T-cell (primary cell): ENCODE data around the gene VEGFA. TPM values are rescaled to one million over a fixed set of nuclear protein-coding genes. Genes with fewer than 3 reads are reported as not detected.

ENCODE experiments used
- ATAC-seq, 4 experiments: fragments of 200-7000 bp in 3 of 4; fragments of 150-1000 bp in 1 of 4; cut with Tn5 transposase; replicated peaks in 1 of 4; 1 replicate in 3 of 4; 2 replicates in 1 of 4; pipeline ENCODE4 v1.10.0; 2021; ENCODE audit warnings: moderate library complexity in 3 of 4, mild to moderate bottlenecking in 2 of 4, moderate number of reproducible peaks in 1 of 4
- CTCF ChIA-PET, 2 donors: fragments of 300-600 bp; sonication (Branson Sonifier 250); formaldehyde crosslinking; loops; one replicate each; lab custom pipeline; 2022; ENCODE audit warnings: antibody characterized with exemption in 2 of 2; lab: Charles Lee
- POLR2A ChIA-PET, 2 donors: fragments of 300-600 bp; sonication (Branson Sonifier 250); formaldehyde crosslinking; loops; one replicate each; lab custom pipeline; 2022; ENCODE audit warnings: antibody characterized with exemption in 2 of 2; lab: Charles Lee
- DNase-seq, 35 experiments: peaks; one replicate each; pipeline versions ENCODE4 v3.0.0 to v3.0.0-alpha.2; 2013 to 2023
- H3K27ac ChIP-seq: one replicate; pipeline ENCODE4 v1.5.1; 2013; ENCODE audit warnings: low read length
- H3K27me3 ChIP-seq, 2 experiments: replicated peaks in 1 of 2; 1 replicate in 1 of 2; 2 replicates in 1 of 2; pipeline versions ENCODE4 v1.6.1 to v1.7.0; 2013; ENCODE audit warnings: low read length in 1 of 2, mixed read lengths in 1 of 2; ENCODE audit not compliant: control insufficient read depth in 2 of 2, insufficient read depth in 2 of 2; ENCODE audit errors: extremely low read depth in 1 of 2
- H3K36me3 ChIP-seq, 2 donors: 1 replicate in 1 of 2; 2 replicates in 1 of 2; pipeline versions ENCODE4 v1.6.1 to v1.7.0; 2013; ENCODE audit warnings: low read length in 1 of 2; ENCODE audit not compliant: control insufficient read depth in 2 of 2, insufficient read depth in 1 of 2; ENCODE audit errors: extremely low read depth in 1 of 2
- H3K4me1 ChIP-seq, 2 experiments: 1 replicate in 1 of 2; 2 replicates in 1 of 2; pipeline versions ENCODE4 v1.6.1 to v1.7.0; 2013; ENCODE audit warnings: low read length in 2 of 2, mixed read lengths in 1 of 2; ENCODE audit not compliant: insufficient read depth in 2 of 2, control insufficient read depth in 1 of 2; ENCODE audit errors: extremely low read depth in 1 of 2
- H3K4me3 ChIP-seq, 2 donors: 1 replicate in 1 of 2; 2 replicates in 1 of 2; pipeline versions ENCODE4 v1.5.1 to v1.7.0; 2013; ENCODE audit warnings: mild to moderate bottlenecking in 2 of 2, low read length in 1 of 2, moderate library complexity in 1 of 2; ENCODE audit not compliant: control insufficient read depth in 1 of 2; ENCODE audit errors: extremely low read depth in 1 of 2
- H3K9me3 ChIP-seq: 2 replicates; pipeline ENCODE4 v1.7.0; 2013
- H3K27ac Mint-ChIP-seq, 2 donors: one replicate each; pipeline ENCODE4 v1.8.0; 2020 to 2021; ENCODE audit warnings: mild to moderate bottlenecking in 2 of 2, mixed read lengths in 2 of 2
- H3K27me3 Mint-ChIP-seq, 2 donors: one replicate each; pipeline ENCODE4 v1.8.0; 2021 to 2022; ENCODE audit warnings: mixed read lengths in 2 of 2
- H3K36me3 Mint-ChIP-seq: one replicate; pipeline ENCODE4 v1.8.0; 2021; ENCODE audit warnings: mixed read lengths
- H3K4me1 Mint-ChIP-seq, 3 donors: one replicate each; pipeline ENCODE4 v1.8.0; 2020 to 2022; ENCODE audit warnings: mixed read lengths in 3 of 3, mild to moderate bottlenecking in 1 of 3
- H3K4me3 Mint-ChIP-seq, 3 donors: one replicate each; pipeline ENCODE4 v1.8.0; 2020 to 2022; ENCODE audit warnings: mild to moderate bottlenecking in 3 of 3, mixed read lengths in 3 of 3, moderate library complexity in 3 of 3
- H3K9me3 Mint-ChIP-seq, 3 donors: one replicate each; pipeline ENCODE4 v1.8.0; 2020 to 2022; ENCODE audit warnings: mixed read lengths in 3 of 3
- WGBS: methylation state at CpG from one replicate; pipeline ENCODE4 v1.1.5; 2013; ENCODE audit warnings: missing lambda C conversion rate; ENCODE audit not compliant: insufficient coverage; 5-methylcytosine and 5-hydroxymethylcytosine counted together
- total RNA-seq, 35 experiments: library from RNA in 6 of 35; stranded (reverse) in 6 of 35; fragments of 120-200 nt in 1 of 35; gene quantifications; one replicate each; pipeline versions ENCODE4 v1.2.1 to v1.2.4 and lab custom pipeline; 2013 to 2026

Gene VEGFA
- total RNA-seq, 5 donors from 2014 or later (not counting 1 experiment from before 2014, with no cell fraction given) = 1.1 to 8.9 (median 6.4) TPM

DNA sequence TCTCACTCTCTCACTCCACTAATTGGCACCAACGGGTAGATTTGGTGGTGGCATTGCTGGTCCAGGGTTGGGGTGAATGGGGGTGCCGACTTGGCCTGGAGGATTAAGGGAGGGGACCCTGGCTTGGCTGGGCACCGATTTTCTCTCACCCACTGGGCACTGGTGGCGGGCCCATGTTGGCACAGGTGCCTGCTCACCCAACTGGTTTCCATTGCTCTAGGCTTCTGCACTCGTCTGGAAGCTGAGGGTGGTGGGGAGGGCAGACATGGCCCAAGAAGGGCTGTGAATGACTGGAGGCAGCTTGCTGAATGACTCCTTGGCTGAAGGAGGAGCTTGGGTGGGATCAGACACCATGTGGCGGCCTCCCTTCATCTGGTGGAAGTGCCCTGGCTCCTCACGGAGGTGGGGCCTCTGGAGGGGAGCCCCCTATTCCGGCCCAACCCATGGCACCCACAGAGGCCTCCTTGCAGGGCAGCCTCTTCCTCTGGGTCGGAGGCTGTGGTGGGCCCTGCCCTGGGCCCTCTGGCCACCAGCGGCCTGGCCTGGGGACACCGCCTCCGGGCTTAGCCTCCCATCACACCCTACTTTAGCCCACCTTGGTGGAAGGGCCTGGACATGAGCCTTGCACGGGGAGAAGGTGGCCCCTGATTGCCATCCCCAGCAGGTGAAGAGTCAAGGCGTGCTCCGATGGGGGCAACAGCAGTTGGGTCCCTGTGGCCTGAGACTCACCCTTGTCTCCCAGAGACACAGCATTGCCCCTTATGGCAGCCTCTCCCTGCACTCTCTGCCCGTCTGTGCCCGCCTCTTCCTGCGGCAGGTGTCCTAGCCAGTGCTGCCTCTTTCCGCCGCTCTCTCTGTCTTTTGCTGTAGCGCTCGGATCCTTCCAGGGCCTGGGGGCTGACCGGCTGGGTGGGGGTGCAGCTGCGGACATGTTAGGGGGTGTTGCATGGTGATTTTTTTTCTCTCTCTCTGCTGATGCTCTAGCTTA, 11.2 kb downstream of the VEGFA start:
- Mint-ChIP-seq H3K9me3 (no peaks in the 10 kb centered on the region), H3K36me3 (no peaks in the 10 kb centered on the region), H3K4me3 (no peak overlapping the region), H3K27ac (no peak overlapping the region), H3K4me1 (no peaks in the 10 kb centered on the region), H3K27me3 (peaks cover 0 to 3% of the 10 kb centered on the region in 2 donors)
- Histone ChIP-seq H3K9me3 (no peaks in the 10 kb centered on the region), H3K27me3 (peaks cover 0 to 10% of the 10 kb centered on the region in 2 experiments), H3K4me1 (no peaks in the 10 kb centered on the region), H3K36me3 (peaks cover 0 to 6% of the 10 kb centered on the region in 2 donors), H3K27ac (no peak overlapping the region), H3K4me3 (no peak overlapping the region)
- ChIA-PET POLR2A (no interaction called here), CTCF (no interaction called here)
- DNase-seq (no peak), ATAC-seq (no peak)
- 89% methylated on average over 7 of the region's 24 CpGs for WGBS

DNA sequence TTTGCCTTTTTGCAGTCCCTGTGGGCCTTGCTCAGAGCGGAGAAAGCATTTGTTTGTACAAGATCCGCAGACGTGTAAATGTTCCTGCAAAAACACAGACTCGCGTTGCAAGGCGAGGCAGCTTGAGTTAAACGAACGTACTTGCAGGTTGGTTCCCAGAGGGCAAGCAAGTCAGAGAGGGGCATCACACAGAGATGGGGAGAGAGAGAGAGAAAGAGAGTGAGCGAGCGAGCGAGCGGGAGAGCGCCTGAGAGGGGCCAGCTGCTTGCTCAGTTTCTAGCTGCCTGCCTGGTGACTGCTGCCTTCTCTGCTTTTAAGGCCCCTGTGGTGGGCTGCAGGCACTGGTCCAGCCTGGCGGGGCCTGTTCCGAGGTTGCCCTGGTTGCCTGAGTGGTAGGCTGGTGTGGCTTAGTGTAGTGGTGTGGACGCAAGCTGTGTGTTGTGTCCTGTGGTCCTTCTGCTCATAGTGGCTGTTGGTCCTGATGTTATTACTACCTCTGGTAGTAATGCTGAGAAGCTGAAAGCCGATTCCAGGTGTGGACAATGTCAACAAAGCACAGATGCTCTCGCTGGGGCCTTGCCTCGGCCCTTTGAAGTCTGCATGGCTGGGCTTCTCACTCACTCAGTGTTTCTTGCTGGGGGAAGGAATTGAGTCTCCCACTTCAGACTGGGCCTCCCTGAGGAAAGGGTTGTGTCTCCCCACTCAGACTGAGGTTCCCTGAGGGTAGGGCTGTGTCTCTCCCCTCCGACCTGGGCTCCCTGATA, 12.1 kb downstream of the VEGFA start:
- ATAC-seq = no peak
- CTCF ChIA-PET = no interaction called here
- Mint-ChIP-seq H3K27me3 (peaks cover 0 to under 1% of the 10 kb centered on the region in 2 donors), H3K4me3 (no peak overlapping the region), H3K4me1 (no peaks in the 10 kb centered on the region), H3K36me3 (no peaks in the 10 kb centered on the region), H3K9me3 (no peaks in the 10 kb centered on the region), H3K27ac (no peak overlapping the region)
- H3K27me3 ChIP-seq = peaks cover 0 to 10% of the 10 kb centered on the region in 2 experiments
- POLR2A ChIA-PET = no interaction called here
- no peak overlapping the region for H3K27ac ChIP-seq
- peaks cover 0 to 6% of the 10 kb centered on the region in 2 donors for H3K36me3 ChIP-seq
- no peak overlapping the region for H3K4me3 ChIP-seq
- DNase-seq = no peak
- WGBS = 93% methylated on average over 18 of the region's 20 CpGs
- H3K9me3 ChIP-seq = no peaks in the 10 kb centered on the region
- H3K4me1 ChIP-seq = no peaks in the 10 kb centered on the region

DNA sequence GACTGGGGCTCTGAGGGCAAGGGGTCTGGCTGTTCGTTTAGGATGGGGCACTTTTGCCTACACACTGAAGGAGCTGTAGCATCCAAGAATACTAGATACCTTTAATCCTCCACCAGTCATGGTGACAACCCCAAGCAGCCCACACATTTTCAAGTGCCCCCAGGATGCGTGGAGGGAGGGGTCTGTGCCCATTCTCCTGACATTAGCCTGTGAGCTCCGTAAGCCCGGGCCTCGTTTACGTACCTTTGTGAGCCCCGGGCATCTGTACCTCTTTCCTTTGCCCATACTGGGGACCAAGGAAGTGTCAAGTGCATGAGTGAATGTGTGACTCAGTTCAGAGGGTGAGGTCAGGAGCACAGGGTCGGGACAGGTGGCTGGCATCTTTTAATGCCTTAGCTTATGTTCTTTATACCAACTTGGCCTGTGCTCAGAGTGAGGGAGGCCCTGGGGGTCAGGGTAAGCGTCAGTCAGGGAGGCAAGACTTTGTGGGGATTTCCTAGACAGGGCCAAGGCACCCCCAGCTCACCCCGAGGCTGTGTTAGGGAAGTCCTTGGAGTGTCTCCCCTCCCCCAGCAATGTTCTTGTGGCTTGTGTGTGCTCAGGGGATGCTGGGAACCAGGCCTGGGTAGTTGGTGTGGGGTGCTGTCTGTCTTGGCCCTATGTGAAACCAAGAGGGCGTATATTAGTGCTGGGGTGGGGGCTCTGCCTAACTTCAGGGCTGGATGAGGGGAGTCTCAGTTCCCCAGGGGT, 12.9 kb downstream of the VEGFA start:
- Histone ChIP-seq H3K4me1 (no peaks in the 10 kb centered on the region), H3K36me3 (peaks cover 0 to 6% of the 10 kb centered on the region in 2 donors), H3K27me3 (peaks cover 0 to 12% of the 10 kb centered on the region in 2 experiments), H3K9me3 (no peaks in the 10 kb centered on the region), H3K27ac (no peak overlapping the region), H3K4me3 (no peak overlapping the region)
- Mint-ChIP-seq H3K9me3 (no peaks in the 10 kb centered on the region), H3K4me1 (no peaks in the 10 kb centered on the region), H3K4me3 (no peak overlapping the region), H3K36me3 (no peaks in the 10 kb centered on the region), H3K27ac (no peak overlapping the region), H3K27me3 (no peaks in the 10 kb centered on the region)
- ATAC-seq (no peak), DNase-seq (no peak)
- ChIA-PET CTCF (no interaction called here), POLR2A (no interaction called here)
- WGBS = 91% methylated on average over 7 of the region's 11 CpGs

DNA sequence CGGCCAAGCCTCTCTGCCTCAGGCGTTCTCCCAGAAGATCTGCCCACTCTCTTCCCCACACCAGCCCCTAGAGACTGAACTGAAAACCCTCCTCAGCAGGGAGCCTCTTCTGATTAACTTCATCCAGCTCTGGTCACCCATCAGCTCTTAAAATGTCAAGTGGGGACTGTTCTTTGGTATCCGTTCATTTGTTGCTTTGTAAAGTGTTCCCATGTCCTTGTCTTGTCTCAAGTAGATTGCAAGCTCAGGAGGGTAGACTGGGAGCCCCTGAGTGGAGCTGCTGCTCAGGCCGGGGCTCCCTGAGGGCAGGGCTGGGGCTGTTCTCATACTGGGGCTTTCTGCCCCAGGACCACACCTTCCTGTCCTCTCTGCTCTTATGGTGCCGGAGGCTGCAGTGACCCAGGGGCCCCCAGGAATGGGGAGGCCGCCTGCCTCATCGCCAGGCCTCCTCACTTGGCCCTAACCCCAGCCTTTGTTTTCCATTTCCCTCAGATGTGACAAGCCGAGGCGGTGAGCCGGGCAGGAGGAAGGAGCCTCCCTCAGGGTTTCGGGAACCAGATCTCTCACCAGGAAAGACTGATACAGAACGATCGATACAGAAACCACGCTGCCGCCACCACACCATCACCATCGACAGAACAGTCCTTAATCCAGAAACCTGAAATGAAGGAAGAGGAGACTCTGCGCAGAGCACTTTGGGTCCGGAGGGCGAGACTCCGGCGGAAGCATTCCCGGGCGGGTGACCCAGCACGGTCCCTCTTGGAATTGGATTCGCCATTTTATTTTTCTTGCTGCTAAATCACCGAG, 14.2 kb downstream of the VEGFA start:
- Histone ChIP-seq H3K27ac (no peak overlapping the region), H3K36me3 (peaks cover 0 to 2% of the 10 kb centered on the region in 2 donors), H3K4me3 (no peak overlapping the region), H3K27me3 (peaks cover 0 to 12% of the 10 kb centered on the region in 2 experiments), H3K4me1 (no peaks in the 10 kb centered on the region), H3K9me3 (no peaks in the 10 kb centered on the region)
- 92% methylated on average over 14 of the region's 26 CpGs for WGBS
- H3K9me3 Mint-ChIP-seq = no peaks in the 10 kb centered on the region
- POLR2A ChIA-PET = no interaction called here
- ATAC-seq (no peak), DNase-seq (no peak)
- no peaks in the 10 kb centered on the region for H3K27me3 Mint-ChIP-seq
- CTCF ChIA-PET = no interaction called here
- no peaks in the 10 kb centered on the region for H3K36me3 Mint-ChIP-seq
- H3K4me3 Mint-ChIP-seq = no peak overlapping the region
- H3K27ac Mint-ChIP-seq = no peak overlapping the region
- no peaks in the 10 kb centered on the region for H3K4me1 Mint-ChIP-seq

DNA sequence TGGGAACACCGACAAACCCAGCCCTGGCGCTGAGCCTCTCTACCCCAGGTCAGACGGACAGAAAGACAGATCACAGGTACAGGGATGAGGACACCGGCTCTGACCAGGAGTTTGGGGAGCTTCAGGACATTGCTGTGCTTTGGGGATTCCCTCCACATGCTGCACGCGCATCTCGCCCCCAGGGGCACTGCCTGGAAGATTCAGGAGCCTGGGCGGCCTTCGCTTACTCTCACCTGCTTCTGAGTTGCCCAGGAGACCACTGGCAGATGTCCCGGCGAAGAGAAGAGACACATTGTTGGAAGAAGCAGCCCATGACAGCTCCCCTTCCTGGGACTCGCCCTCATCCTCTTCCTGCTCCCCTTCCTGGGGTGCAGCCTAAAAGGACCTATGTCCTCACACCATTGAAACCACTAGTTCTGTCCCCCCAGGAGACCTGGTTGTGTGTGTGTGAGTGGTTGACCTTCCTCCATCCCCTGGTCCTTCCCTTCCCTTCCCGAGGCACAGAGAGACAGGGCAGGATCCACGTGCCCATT, 15.3 kb downstream of the VEGFA start:
- no peak for ATAC-seq
- H3K27me3 Mint-ChIP-seq = no peaks in the 10 kb centered on the region
- Histone ChIP-seq H3K9me3 (no peaks in the 10 kb centered on the region), H3K27me3 (peaks cover 0 to 12% of the 10 kb centered on the region in 2 experiments), H3K27ac (no peak overlapping the region), H3K4me3 (no peak overlapping the region), H3K4me1 (no peaks in the 10 kb centered on the region), H3K36me3 (no peaks in the 10 kb centered on the region)
- 85% methylated on average over 10 of the region's 14 CpGs for whole genome bisulfite sequencing
- H3K9me3 Mint-ChIP-seq = no peaks in the 10 kb centered on the region
- POLR2A ChIA-PET = no interaction called here
- no peak overlapping the region for H3K4me3 Mint-ChIP-seq
- DNase-seq = no peak
- H3K27ac Mint-ChIP-seq = no peak overlapping the region
- CTCF ChIA-PET = no interaction called here
- no peaks in the 10 kb centered on the region for H3K36me3 Mint-ChIP-seq
- H3K4me1 Mint-ChIP-seq = no peaks in the 10 kb centered on the region
